Measurements from ENCODE around the gene PLCB4. TPM values are rescaled to one million over a fixed set of nuclear protein-coding genes. Genes with fewer than 3 reads are reported as not detected.

Gene PLCB4
- total and polyA plus RNA-seq, 2 donors: 4.8 to 7.6 TPM

- no peak overlapping the region for H3K4me3 ChIP-seq (ENCODE audit: low read length in 2 of 2)
- 96% methylated on average over 1 of the region's 1 CpG for WGBS
- H3K4me1 ChIP-seq (ENCODE audit: control insufficient read depth in 2 of 2, insufficient read depth in 2 of 2, low read length in 2 of 2): no peaks in the 10 kb centered on the region
- DNase-seq (ENCODE audit: low read depth in 6 of 9, low spot score in 9 of 9): no peak
- no peaks in the 10 kb centered on the region for H3K9me3 ChIP-seq (ENCODE audit: control insufficient read depth in 2 of 2, insufficient read depth in 1 of 2, low read length in 1 of 2)
- no peaks in the 10 kb centered on the region for H3K36me3 ChIP-seq (ENCODE audit: control insufficient read depth in 2 of 2, insufficient read depth in 2 of 2, low read length in 1 of 2)
- H3K27me3 ChIP-seq (ENCODE audit: control insufficient read depth in 2 of 2, insufficient read depth in 1 of 2, low read length in 1 of 2): no peaks in the 10 kb centered on the region
- H3K27ac ChIP-seq (ENCODE audit: low read depth in 1 of 2, low read length in 1 of 2): no peak overlapping the region
These were observed 285.0 kb downstream of the PLCB4 start for GRCh38 chr20:9353916-9354276.

GRCh38 chr20:9354579-9354978, 285.7 kb downstream of the PLCB4 start:
- Histone ChIP-seq H3K36me3 (ENCODE audit: control insufficient read depth in 2 of 2, insufficient read depth in 2 of 2, low read length in 1 of 2) (no peaks in the 10 kb centered on the region), H3K27me3 (ENCODE audit: control insufficient read depth in 2 of 2, insufficient read depth in 1 of 2, low read length in 1 of 2) (no peaks in the 10 kb centered on the region), H3K4me3 (ENCODE audit: low read length in 2 of 2) (no peak overlapping the region), H3K4me1 (ENCODE audit: control insufficient read depth in 2 of 2, insufficient read depth in 2 of 2, low read length in 2 of 2) (no peaks in the 10 kb centered on the region), H3K9me3 (ENCODE audit: control insufficient read depth in 2 of 2, insufficient read depth in 1 of 2, low read length in 1 of 2) (no peaks in the 10 kb centered on the region), H3K27ac (ENCODE audit: low read depth in 1 of 2, low read length in 1 of 2) (no peak overlapping the region)
- DNase-seq (ENCODE audit: low read depth in 6 of 9, low spot score in 9 of 9): no peak
- over 99% methylated on average over 2 of the region's 2 CpGs for WGBS

- 97% methylated on average over 2 of the region's 2 CpGs for WGBS
- H3K9me3 ChIP-seq (ENCODE audit: control insufficient read depth in 2 of 2, insufficient read depth in 1 of 2, low read length in 1 of 2): no peaks in the 10 kb centered on the region
- no peak overlapping the region for H3K27ac ChIP-seq (ENCODE audit: low read depth in 1 of 2, low read length in 1 of 2)
- DNase-seq (ENCODE audit: low read depth in 6 of 9, low spot score in 9 of 9): no peak
- no peaks in the 10 kb centered on the region for H3K27me3 ChIP-seq (ENCODE audit: control insufficient read depth in 2 of 2, insufficient read depth in 1 of 2, low read length in 1 of 2)
- H3K4me3 ChIP-seq (ENCODE audit: low read length in 2 of 2): no peak overlapping the region
- no peaks in the 10 kb centered on the region for H3K4me1 ChIP-seq (ENCODE audit: control insufficient read depth in 2 of 2, insufficient read depth in 2 of 2, low read length in 2 of 2)
- no peaks in the 10 kb centered on the region for H3K36me3 ChIP-seq (ENCODE audit: control insufficient read depth in 2 of 2, insufficient read depth in 2 of 2, low read length in 1 of 2)
These were observed 289.1 kb downstream of the PLCB4 start for GRCh38 chr20:9358001-9358400.

GRCh38 chr20:9359561-9360308, 290.8 kb downstream of the PLCB4 start:
- no peaks in the 10 kb centered on the region for H3K36me3 ChIP-seq (ENCODE audit: control insufficient read depth in 2 of 2, insufficient read depth in 2 of 2, low read length in 1 of 2)
- H3K27ac ChIP-seq (ENCODE audit: low read depth in 1 of 2, low read length in 1 of 2): no peak overlapping the region
- H3K27me3 ChIP-seq (ENCODE audit: control insufficient read depth in 2 of 2, insufficient read depth in 1 of 2, low read length in 1 of 2): no peaks in the 10 kb centered on the region
- H3K4me1 ChIP-seq (ENCODE audit: control insufficient read depth in 2 of 2, insufficient read depth in 2 of 2, low read length in 2 of 2): no peaks in the 10 kb centered on the region
- H3K4me3 ChIP-seq (ENCODE audit: low read length in 2 of 2): no peak overlapping the region
- peak in 6 of 9 donors; percentile 6 to 40 (median 12) for DNase-seq (ENCODE audit: low read depth in 6 of 9, low spot score in 9 of 9)
- H3K9me3 ChIP-seq (ENCODE audit: control insufficient read depth in 2 of 2, insufficient read depth in 1 of 2, low read length in 1 of 2): no peaks in the 10 kb centered on the region
- 82% methylated on average over 14 of the region's 14 CpGs for WGBS

- H3K4me1 ChIP-seq (ENCODE audit: control insufficient read depth in 2 of 2, insufficient read depth in 2 of 2, low read length in 2 of 2): no peaks in the 10 kb centered on the region
- H3K4me3 ChIP-seq (ENCODE audit: low read length in 2 of 2): no peak overlapping the region
- H3K9me3 ChIP-seq (ENCODE audit: control insufficient read depth in 2 of 2, insufficient read depth in 1 of 2, low read length in 1 of 2): no peaks in the 10 kb centered on the region
- DNase-seq (ENCODE audit: low read depth in 6 of 9, low spot score in 9 of 9): no peak
- H3K36me3 ChIP-seq (ENCODE audit: control insufficient read depth in 2 of 2, insufficient read depth in 2 of 2, low read length in 1 of 2): no peaks in the 10 kb centered on the region
- WGBS: 97% methylated on average over 1 of the region's 1 CpG
- H3K27me3 ChIP-seq (ENCODE audit: control insufficient read depth in 2 of 2, insufficient read depth in 1 of 2, low read length in 1 of 2): no peaks in the 10 kb centered on the region
- H3K27ac ChIP-seq (ENCODE audit: low read depth in 1 of 2, low read length in 1 of 2): no peak overlapping the region
These were observed 291.5 kb downstream of the PLCB4 start for GRCh38 chr20:9360431-9360830.

- Histone ChIP-seq H3K27me3 (ENCODE audit: control insufficient read depth in 2 of 2, insufficient read depth in 1 of 2, low read length in 1 of 2) (no peaks in the 10 kb centered on the region), H3K4me1 (ENCODE audit: control insufficient read depth in 2 of 2, insufficient read depth in 2 of 2, low read length in 2 of 2) (no peaks in the 10 kb centered on the region), H3K27ac (ENCODE audit: low read depth in 1 of 2, low read length in 1 of 2) (no peak overlapping the region), H3K4me3 (ENCODE audit: low read length in 2 of 2) (no peak overlapping the region), H3K36me3 (ENCODE audit: control insufficient read depth in 2 of 2, insufficient read depth in 2 of 2, low read length in 1 of 2) (no peaks in the 10 kb centered on the region), H3K9me3 (ENCODE audit: control insufficient read depth in 2 of 2, insufficient read depth in 1 of 2, low read length in 1 of 2) (no peaks in the 10 kb centered on the region)
- 94% methylated on average over 2 of the region's 2 CpGs for WGBS
- DNase-seq (ENCODE audit: low read depth in 6 of 9, low spot score in 9 of 9): no peak
These were observed 294.8 kb downstream of the PLCB4 start for GRCh38 chr20:9363673-9364072.

GRCh38 chr20:9367328-9367727, 298.4 kb downstream of the PLCB4 start:
- Histone ChIP-seq H3K36me3 (ENCODE audit: control insufficient read depth in 2 of 2, insufficient read depth in 2 of 2, low read length in 1 of 2) (no peaks in the 10 kb centered on the region), H3K27ac (ENCODE audit: low read depth in 1 of 2, low read length in 1 of 2) (no peak overlapping the region), H3K9me3 (ENCODE audit: control insufficient read depth in 2 of 2, insufficient read depth in 1 of 2, low read length in 1 of 2) (no peaks in the 10 kb centered on the region), H3K4me3 (ENCODE audit: low read length in 2 of 2) (no peak overlapping the region), H3K4me1 (ENCODE audit: control insufficient read depth in 2 of 2, insufficient read depth in 2 of 2, low read length in 2 of 2) (no peaks in the 10 kb centered on the region), H3K27me3 (ENCODE audit: control insufficient read depth in 2 of 2, insufficient read depth in 1 of 2, low read length in 1 of 2) (no peaks in the 10 kb centered on the region)
- DNase-seq (ENCODE audit: low read depth in 6 of 9, low spot score in 9 of 9): no peak

- DNase-seq (ENCODE audit: low read depth in 6 of 9, low spot score in 9 of 9): no peak
- no peaks in the 10 kb centered on the region for H3K9me3 ChIP-seq (ENCODE audit: control insufficient read depth in 2 of 2, insufficient read depth in 1 of 2, low read length in 1 of 2)
- no peak overlapping the region for H3K4me3 ChIP-seq (ENCODE audit: low read length in 2 of 2)
- H3K36me3 ChIP-seq (ENCODE audit: control insufficient read depth in 2 of 2, insufficient read depth in 2 of 2, low read length in 1 of 2): no peaks in the 10 kb centered on the region
- 88% methylated on average over 2 of the region's 2 CpGs for WGBS
- no peak overlapping the region for H3K27ac ChIP-seq (ENCODE audit: low read depth in 1 of 2, low read length in 1 of 2)
- H3K27me3 ChIP-seq (ENCODE audit: control insufficient read depth in 2 of 2, insufficient read depth in 1 of 2, low read length in 1 of 2): no peaks in the 10 kb centered on the region
- H3K4me1 ChIP-seq (ENCODE audit: control insufficient read depth in 2 of 2, insufficient read depth in 2 of 2, low read length in 2 of 2): no peaks in the 10 kb centered on the region
These were observed 298.9 kb downstream of the PLCB4 start for GRCh38 chr20:9367746-9368145.

GRCh38 chr20:9368893-9369292, 300.0 kb downstream of the PLCB4 start:
- Histone ChIP-seq H3K36me3 (ENCODE audit: control insufficient read depth in 2 of 2, insufficient read depth in 2 of 2, low read length in 1 of 2) (no peaks in the 10 kb centered on the region), H3K4me3 (ENCODE audit: low read length in 2 of 2) (no peak overlapping the region), H3K9me3 (ENCODE audit: control insufficient read depth in 2 of 2, insufficient read depth in 1 of 2, low read length in 1 of 2) (no peaks in the 10 kb centered on the region), H3K27me3 (ENCODE audit: control insufficient read depth in 2 of 2, insufficient read depth in 1 of 2, low read length in 1 of 2) (no peaks in the 10 kb centered on the region), H3K4me1 (ENCODE audit: control insufficient read depth in 2 of 2, insufficient read depth in 2 of 2, low read length in 2 of 2) (no peaks in the 10 kb centered on the region), H3K27ac (ENCODE audit: low read depth in 1 of 2, low read length in 1 of 2) (no peak overlapping the region)
- WGBS: 91% methylated on average over 4 of the region's 4 CpGs
- no peak for DNase-seq (ENCODE audit: low read depth in 6 of 9, low spot score in 9 of 9)
